K562 (cell line): ENCODE results near the gene CIAO3. TPM values are rescaled to one million over a fixed set of nuclear protein-coding genes. Genes with fewer than 3 reads are reported as not detected.

ENCODE experiments used
- ATAC-seq: fragments of 200-7000 bp; cut with Tn5 transposase; 3 replicates; pipeline ENCODE4 v1.9.1; 2020; ENCODE audit warnings: moderate library complexity
- BruUV-seq: library from RNA; stranded (reverse); fragments of 400-500 nt; replicated peaks from 2 replicates; lab custom pipeline; 2021; lab: Mats Ljungman, UMichigan
- CTCF ChIA-PET: fragments of 300-600 bp; formaldehyde crosslinking; extraction: SDS; loops from one replicate; lab custom pipeline; 2021; ENCODE audit warnings: low intra/inter-chr PET ratio; lab: Yijun Ruan, JAX
- POLR2A ChIA-PET: fragments of 300-600, 350-650 bp; sonication (Branson Sonifier 250); formaldehyde crosslinking; extraction: SDS; loops from one replicate; lab custom pipeline; 2021; ENCODE audit warnings: antibody characterized with exemption, inconsistent platforms; lab: Yijun Ruan, JAX
- DNase-seq, 4 experiments: peaks; one replicate each; pipeline versions ENCODE4 v3.0.0 to v3.0.0-alpha.2; 2011 to 2018; ENCODE audit warnings: low spot score in 3 of 4, mixed read lengths in 3 of 4; ENCODE audit errors: extremely low read depth in 1 of 4
- FAIRE-seq: peaks from 2 replicates; lab custom pipeline; 2011; peaks lifted over from hg19 to GRCh38; lab: Jason Lieb, UNC
- H2AFZ ChIP-seq: 2 replicates; pipeline ENCODE4 v1.6.0; 2011; ENCODE audit warnings: low read depth, low read length, control low read depth, inconsistent platforms
- H3K27ac ChIP-seq: fragments of 200-600 bp; 3 replicates; pipeline ENCODE4 v1.8.0; 2011; ENCODE audit warnings: low read depth, mild to moderate bottlenecking, control low read depth, inconsistent platforms, low read length, moderate library complexity, mixed read lengths; ENCODE audit errors: extremely low read depth
- H3K27me3 ChIP-seq, 2 experiments: fragments of 300-600 bp in 1 of 2; 2 replicates in 1 of 2; 3 replicates in 1 of 2; pipeline versions ENCODE4 v1.6.0 to v1.8.0; 2011; ENCODE audit warnings: inconsistent platforms in 2 of 2, low read length in 2 of 2, mild to moderate bottlenecking in 1 of 2, mixed read lengths in 1 of 2, moderate library complexity in 1 of 2; ENCODE audit not compliant: control insufficient read depth in 2 of 2, insufficient read depth in 2 of 2
- H3K36me3 ChIP-seq: fragments of 300-600 bp; 3 replicates; pipeline ENCODE4 v1.8.0; 2011; ENCODE audit warnings: mild to moderate bottlenecking, low read length, inconsistent platforms; ENCODE audit not compliant: control insufficient read depth, insufficient read depth
- H3K4me1 ChIP-seq, 2 experiments: fragments of 200-600 bp in 1 of 2; replicated peaks in 1 of 2; 2 replicates in 1 of 2; 3 replicates in 1 of 2; pipeline versions ENCODE4 v1.5.1 to v1.8.0; 2011; ENCODE audit warnings: inconsistent platforms in 2 of 2, low read length in 2 of 2, mild to moderate bottlenecking in 1 of 2, mixed read lengths in 1 of 2, moderate library complexity in 1 of 2; ENCODE audit not compliant: control insufficient read depth in 2 of 2, insufficient read depth in 2 of 2
- H3K4me2 ChIP-seq: 2 replicates; pipeline ENCODE4 v1.6.1; 2011; ENCODE audit warnings: low read length, control low read depth, inconsistent platforms, mixed read lengths; ENCODE audit not compliant: insufficient read depth
- H3K4me3 ChIP-seq: fragments of 200-600 bp; sonication (generic), shearing (Covaris generic); 2 replicates; pipeline ENCODE4 v1.5.1; 2016; ENCODE audit warnings: control low read depth, inconsistent platforms
- H3K79me2 ChIP-seq: fragments of 200-600 bp; 3 replicates; pipeline ENCODE4 v1.8.0; 2011; ENCODE audit warnings: low read length, inconsistent platforms; ENCODE audit not compliant: control insufficient read depth, insufficient read depth
- H3K9ac ChIP-seq, 2 experiments: 2 replicates each; pipeline versions ENCODE4 v1.6.0 to v1.6.1; 2011; ENCODE audit warnings: low read depth in 2 of 2, low read length in 2 of 2, control low read depth in 1 of 2, inconsistent platforms in 1 of 2, mild to moderate bottlenecking in 1 of 2, mixed read lengths in 1 of 2; ENCODE audit not compliant: insufficient read depth in 1 of 2
- H3K9me1 ChIP-seq: one replicate; pipeline ENCODE4 v1.6.0; 2011; ENCODE audit warnings: inconsistent platforms, mild to moderate bottlenecking, low read length, moderate library complexity; ENCODE audit not compliant: control insufficient read depth, insufficient read depth
- H3K9me3 ChIP-seq: replicated peaks from 2 replicates; pipeline ENCODE4 v1.5.1; 2011; ENCODE audit warnings: low read depth, low read length, inconsistent platforms; ENCODE audit not compliant: control insufficient read depth, insufficient read depth
- H4K20me1 ChIP-seq: replicated peaks from 2 replicates; pipeline ENCODE4 v1.6.1; 2011; ENCODE audit warnings: low read length, inconsistent platforms, mixed read lengths; ENCODE audit not compliant: control insufficient read depth, insufficient read depth
- ETV6 ChIP-seq, 3 experiments: fragments of 150-350 bp in 1 of 3; sonication (generic) in 1 of 3; formaldehyde crosslinking in 1 of 3; IDR thresholded peaks; 2 replicates each; pipeline versions ENCODE4 v1.6.1 to v1.8.0; 2014 to 2022; ENCODE audit warnings: borderline replicate concordance in 2 of 3, low read depth in 2 of 3, antibody characterized with exemption in 1 of 3, low read length in 1 of 3, mild to moderate bottlenecking in 1 of 3, missing genetic modification reagents in 1 of 3
- JUND ChIP-seq, 2 experiments: IDR thresholded peaks; 2 replicates in 1 of 2; 3 replicates in 1 of 2; pipeline ENCODE4 v1.6.1; 2011; ENCODE audit warnings: borderline replicate concordance in 2 of 2, low read depth in 2 of 2, low read length in 2 of 2, improper control_type of control experiment in 1 of 2, missing biosample characterization in 1 of 2, missing genetic modification characterization in 1 of 2, missing genetic modification reagents in 1 of 2
- MAFK ChIP-seq: IDR thresholded peaks from 2 replicates; pipeline ENCODE4 v1.6.1; 2011; ENCODE audit warnings: low read length, improper control_type of control experiment
- MAZ ChIP-seq, 2 experiments: fragments of 450-650 bp in 1 of 2; sonication (generic) in 1 of 2; formaldehyde crosslinking; IDR thresholded peaks in 1 of 2; conservative IDR thresholded peaks in 1 of 2; 2 replicates each; pipeline versions ENCODE4 v1.4.0 to v1.5.0; 2020; ENCODE audit warnings: mild to moderate bottlenecking in 1 of 2, missing genetic modification reagents in 1 of 2
- NFIC ChIP-seq: fragments of 450-650 bp; IDR thresholded peaks from 2 replicates; pipeline ENCODE4 v1.6.1; 2017; ENCODE audit warnings: mild to moderate bottlenecking, inconsistent platforms
- NRF1 ChIP-seq, 2 experiments: fragments of 450-650 bp; IDR thresholded peaks in 1 of 2; conservative IDR thresholded peaks in 1 of 2; 2 replicates each; pipeline ENCODE4 v1.6.1; 2014; ENCODE audit warnings: mild to moderate bottlenecking in 2 of 2
- RBM22 ChIP-seq: fragments of 200-400 bp; formaldehyde crosslinking; IDR thresholded peaks from 2 replicates; pipeline ENCODE4 v1.6.1; 2018; ENCODE audit warnings: low read length, low read depth; ENCODE audit not compliant: poor library complexity, severe bottlenecking
- RBM39 ChIP-seq: fragments of 200-400 bp; formaldehyde crosslinking; optimal IDR thresholded peaks from 2 replicates; pipeline ENCODE3; 2018; ENCODE audit warnings: low read depth, low read length
- SMARCA5 ChIP-seq: fragments of 450-650 bp; IDR thresholded peaks from 2 replicates; pipeline ENCODE4 v1.6.1; 2016
- ZNF395 ChIP-seq: fragments of 200-800 bp; sonication (Bioruptor generic); IDR thresholded peaks from 2 replicates; pipeline ENCODE4 v1.6.1; 2017; ENCODE audit warnings: missing genetic modification characterization, missing compliant biosample characterization
- ZNF41 ChIP-seq: fragments of 250-450 bp; sonication (Bioruptor Pico); conservative IDR thresholded peaks from 2 replicates; pipeline ENCODE4 v1.4.0; 2020; ENCODE audit warnings: mild to moderate bottlenecking
- ZNF586 ChIP-seq: fragments of 450-650 bp; formaldehyde crosslinking; conservative IDR thresholded peaks from 2 replicates; pipeline ENCODE4 v1.4.0; 2020; ENCODE audit warnings: mild to moderate bottlenecking, moderate library complexity
- WGBS: fragments of 100-300 bp; shearing (Covaris generic); methylation state at CpG from one replicate; pipeline ENCODE4 v1.1.6; 2016; ENCODE audit warnings: low coverage, mixed read lengths; ENCODE audit not compliant: insufficient coverage; ENCODE audit errors: missing lambda C conversion rate; 5-methylcytosine and 5-hydroxymethylcytosine counted together
- in situ Hi-C: fragments of 300-500 bp; cut with MboI; formaldehyde crosslinking; loops from 4 replicates; pipeline ENCODE4 v1.15.0; 2018; ENCODE audit warnings: inconsistent platforms, mixed read lengths
- intact Hi-C: fragments of 100-400 bp; cut with micrococcal nuclease; formaldehyde crosslinking; loops from 2 replicates; pipeline ENCODE4 v1.14.2; 2022
- polyA plus RNA-seq, 8 experiments: library from polyadenylated mRNA; depleted of rRNA in 4 of 8; stranded (reverse) in 5 of 8; unstranded in 3 of 8; fragments of >200 nt; fragmentation: Nextera tagmentation in 2 of 8; fragmentation: Illumina TruSeq in 1 of 8; extraction: Ambion mirVana in 2 of 8; extraction: Trizol in 1 of 8; gene quantifications; 2 replicates each; pipeline versions ENCODE4 v1.2.1 to v1.2.3, GENCODE V29; 2011 to 2014; ENCODE audit warnings: inconsistent platforms in 1 of 8, missing spikeins in 1 of 8
- total RNA-seq, 7 experiments: library from RNA; depleted of rRNA in 6 of 7; stranded (reverse); fragments of >200 nt in 6 of 7; fragmentation: Illumina TruSeq in 2 of 7; extraction: Trizol in 2 of 7; gene quantifications; 2 replicates each; pipeline versions ENCODE4 v1.2.1 to v1.2.3, GENCODE V29; 2011 to 2021; ENCODE audit warnings: low replicate concordance in 1 of 7

CIAO3 gene
- total and polyA plus RNA-seq, 9 of the 15 experiments (the other 6 are each of a cell fraction or from before 2014, with no cell fraction given), result 2.2 to 35.6 (median 18.7) TPM

- Histone ChIP-seq H2AFZ (no peak overlapping the region), H3K9me3 (no peaks in the 10 kb centered on the region), H3K9me1 (peaks cover 2% of the 10 kb centered on the region), H3K4me3 (no peak overlapping the region), H3K36me3 (no peaks in the 10 kb centered on the region), H3K79me2 (no peaks in the 10 kb centered on the region), H3K4me1 (peaks cover 0 to 61% of the 10 kb centered on the region in 2 experiments; a peak in 3 of 5 replicates), H4K20me1 (no peaks in the 10 kb centered on the region), H3K4me2 (no peak overlapping the region), H3K27me3 (no peaks in the 10 kb centered on the region), H3K9ac (no peak overlapping the region), H3K27ac (no peak overlapping the region)
- POLR2A ChIA-PET, result interaction anchor here (0.6 kb wide), 1 partner anchor 68 kb away, joined by 4 read pairs; no protein-coding TSS in a partner anchor
- WGBS, result 54% methylated on average over 26 of the region's 46 CpGs
- DNase-seq (no peak), ATAC-seq (no peak), FAIRE-seq (no peak)
- no TSS peak for BruUV-seq
- TF ChIP-seq NRF1 (conservative IDR thresholded peaks at IDR 0.05 in 1 of 2, IDR thresholded peaks at IDR 0.05 in 1 of 2) (no peak), NFIC (peak; percentile 36; the same call in 1 of the 2 replicates)
- in situ Hi-C loops (no loop called here), intact Hi-C loops (no loop called here)
- CTCF ChIA-PET, result no interaction called here
These were observed 33.5 kb upstream of the CIAO3 start for GRCh38 chr16:774086-775001.

GRCh38 chr16:772959-773358 lies 32.2 kb upstream of the CIAO3 start:
- BruUV-seq, result no TSS peak
- FAIRE-seq (no peak), ATAC-seq (no peak), DNase-seq (no peak)
- Histone ChIP-seq H3K4me3 (no peak overlapping the region), H3K9me3 (no peaks in the 10 kb centered on the region), H3K27ac (no peak overlapping the region), H4K20me1 (no peaks in the 10 kb centered on the region), H3K4me2 (no peak overlapping the region), H3K27me3 (no peaks in the 10 kb centered on the region), H2AFZ (no peak overlapping the region), H3K9me1 (peaks cover 2% of the 10 kb centered on the region), H3K9ac (no peak overlapping the region), H3K4me1 (peaks cover 0 to 62% of the 10 kb centered on the region in 2 experiments; a peak in 3 of 5 replicates), H3K36me3 (no peaks in the 10 kb centered on the region), H3K79me2 (no peaks in the 10 kb centered on the region)
- intact Hi-C loops, result no loop called here
- in situ Hi-C loops, result no loop called here
- WGBS, result 53% methylated on average over 13 of the region's 18 CpGs
- CTCF ChIA-PET, result no interaction called here
- POLR2A ChIA-PET, result interaction anchor here (1.0 to 2.4 kb wide), 6 partner anchors 9 to 48 kb away, joined by 3 to 11 read pairs (median 3); partner anchors contain the start of gene MSLN
- TF ChIP-seq ETV6 (IDR thresholded peaks at IDR 0.05; ENCODE audit: borderline replicate concordance in 1 of 2, low read depth in 2 of 2, low read length in 1 of 2) (no peak), ETV6 (CRISPR knock-in tag; IDR thresholded peaks at IDR 0.05; ENCODE audit: borderline replicate concordance) (no peak), RBM39 (no peak), ZNF41 (no peak), ZNF395 (CRISPR knock-in tag) (no peak), SMARCA5 (no peak), RBM22 (no peak), JUND (IDR thresholded peaks at IDR 0.05; ENCODE audit: borderline replicate concordance, low read depth, low read length) (no peak), JUND (tag; IDR thresholded peaks at IDR 0.05; ENCODE audit: borderline replicate concordance, low read depth, low read length) (no peak), MAZ (CRISPR knock-in tag; conservative IDR thresholded peaks at IDR 0.05 in 1 of 2, IDR thresholded peaks at IDR 0.05 in 1 of 2) (no peak), ZNF586 (no peak), MAFK (no peak)
